GM12878 (cell line): ENCODE measurements around the gene HUS1.

ENCODE experiments used
- EGR1 ChIP-seq, 2 experiments: IDR thresholded peaks; 1 replicate in 1 of 2; 2 replicates in 1 of 2; pipeline ENCODE4 v1.6.1; 2011 to 2012; ENCODE audit warnings: low read depth in 2 of 2, low read length in 2 of 2, borderline replicate concordance in 1 of 2, mild to moderate bottlenecking in 1 of 2, moderate library complexity in 1 of 2
- TF ChIP-seq, protein P1 (sequence below): IDR thresholded peaks from 2 replicates; pipeline ENCODE4 v1.6.1; 2011; ENCODE audit warnings: low read depth, low read length, improper control_type of control experiment, borderline replicate concordance

DNA sequence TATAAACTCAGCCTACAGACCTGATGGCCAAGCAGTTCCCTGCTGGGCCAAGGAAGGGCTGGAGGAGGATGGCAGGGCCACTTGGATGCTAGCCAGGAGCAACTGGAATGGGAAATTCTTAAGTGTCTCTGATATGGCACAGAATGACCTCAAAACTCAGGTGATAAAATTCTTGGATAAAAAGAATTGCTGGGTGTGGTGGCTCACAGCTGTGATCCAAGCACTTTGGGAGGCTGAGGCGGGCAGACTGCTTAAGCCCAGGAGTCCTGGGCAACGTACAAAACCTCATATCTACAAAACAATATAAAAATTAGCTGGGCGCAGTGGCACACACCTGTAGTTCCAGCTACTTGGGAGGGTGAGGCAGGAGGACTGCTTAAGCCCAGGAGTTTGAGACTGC lies 17.2 kb downstream of the HUS1 start:
- no peak for TF ChIP-seq EGR1 (IDR thresholded peaks at IDR 0.05; ENCODE audit: borderline replicate concordance in 1 of 2, low read depth in 2 of 2, low read length in 2 of 2)
- TF ChIP-seq, protein P1, sequence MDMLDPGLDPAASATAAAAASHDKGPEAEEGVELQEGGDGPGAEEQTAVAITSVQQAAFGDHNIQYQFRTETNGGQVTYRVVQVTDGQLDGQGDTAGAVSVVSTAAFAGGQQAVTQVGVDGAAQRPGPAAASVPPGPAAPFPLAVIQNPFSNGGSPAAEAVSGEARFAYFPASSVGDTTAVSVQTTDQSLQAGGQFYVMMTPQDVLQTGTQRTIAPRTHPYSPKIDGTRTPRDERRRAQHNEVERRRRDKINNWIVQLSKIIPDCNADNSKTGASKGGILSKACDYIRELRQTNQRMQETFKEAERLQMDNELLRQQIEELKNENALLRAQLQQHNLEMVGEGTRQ: no peak
